GM10266 (cell line): Measurements from ENCODE around the gene CARD11.

Experiments used
- DNase-seq: peaks from one replicate; pipeline ENCODE4 v3.0.0; 2012; ENCODE audit errors: extremely low spot score
- CTCF ChIP-seq: IDR thresholded peaks from 2 replicates; pipeline ENCODE4 v1.5.1; 2012; ENCODE audit warnings: mild to moderate bottlenecking, low read depth; ENCODE audit not compliant: control insufficient read depth, insufficient read depth; ENCODE audit errors: missing control alignments

Gene CARD11

DNA sequence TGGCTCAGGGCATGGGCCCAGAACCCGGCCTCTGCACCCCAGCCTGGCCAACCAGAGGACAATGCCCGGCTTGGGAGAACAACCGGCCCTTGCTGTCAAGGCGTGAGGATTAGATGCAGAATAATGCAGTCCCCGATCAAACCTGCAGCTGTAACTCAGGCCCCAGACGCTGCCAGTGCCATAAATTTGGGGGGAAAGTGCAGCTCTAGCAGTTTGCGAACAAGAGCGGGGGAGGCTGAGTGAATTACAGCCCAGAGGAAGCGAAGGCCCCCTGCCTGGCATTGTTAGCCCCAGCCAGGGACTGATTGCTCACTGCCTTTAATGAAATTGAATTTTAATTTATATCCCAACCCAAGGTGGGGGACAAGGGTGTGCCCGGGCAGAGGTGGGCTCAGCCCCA, 161.6 kb downstream of the CARD11 start:
- DNase-seq, result no peak
- TF ChIP-seq CTCF, result no peak

DNA sequence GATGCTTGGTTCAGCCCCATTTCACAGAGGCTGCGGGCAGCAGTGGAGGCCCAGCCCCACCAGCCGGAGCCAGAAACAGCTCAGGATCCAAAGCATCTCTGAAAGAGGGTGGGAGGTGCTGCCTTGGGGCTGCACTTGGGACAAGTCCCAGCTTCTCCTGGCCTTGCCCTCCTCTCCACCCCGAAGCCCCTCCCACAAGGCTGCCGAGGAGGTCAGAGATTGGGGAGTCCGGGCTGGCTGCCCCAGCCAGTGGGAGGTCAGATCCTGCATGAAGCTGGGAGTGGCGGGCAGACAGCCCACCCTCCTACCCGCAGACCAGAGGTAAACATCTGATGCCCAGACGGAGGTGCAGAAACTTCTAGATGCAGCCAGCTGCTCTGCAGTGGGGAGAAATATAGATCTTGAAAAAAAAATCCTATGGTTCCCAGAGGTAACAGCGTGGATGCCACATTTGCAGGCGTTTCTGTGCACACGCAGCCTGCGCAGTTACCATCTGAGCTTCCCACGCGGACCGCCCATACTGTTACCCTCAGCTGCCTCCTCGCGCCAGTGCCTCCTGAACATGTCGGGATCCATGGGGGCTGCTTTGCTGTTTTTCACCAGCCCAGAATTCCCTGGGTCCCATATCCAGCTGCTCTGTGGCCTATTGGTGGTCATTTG, 162.7 kb downstream of the CARD11 start:
- no peak for TF ChIP-seq CTCF
- DNase-seq, result no peak

DNA sequence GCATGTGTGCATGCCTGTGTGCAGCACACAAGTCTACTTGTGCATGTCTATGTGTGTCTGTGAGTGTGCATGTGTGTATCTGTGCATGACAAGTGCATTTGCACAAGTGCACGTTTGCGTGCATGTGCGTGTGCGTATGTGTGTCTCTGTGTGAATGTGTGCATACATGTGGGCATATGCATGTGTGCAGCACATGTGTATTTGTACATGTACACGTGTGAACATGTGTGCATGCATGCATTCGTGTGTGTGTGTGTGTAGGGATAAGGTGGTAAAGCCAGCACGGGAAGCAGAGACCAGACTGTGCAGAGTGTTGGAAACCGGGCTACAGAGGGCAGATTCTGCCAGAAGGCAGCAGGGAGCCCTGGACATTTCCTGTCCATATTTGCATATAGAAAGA, 163.6 kb downstream of the CARD11 start:
- TF ChIP-seq CTCF, result no peak
- no peak for DNase-seq

DNA sequence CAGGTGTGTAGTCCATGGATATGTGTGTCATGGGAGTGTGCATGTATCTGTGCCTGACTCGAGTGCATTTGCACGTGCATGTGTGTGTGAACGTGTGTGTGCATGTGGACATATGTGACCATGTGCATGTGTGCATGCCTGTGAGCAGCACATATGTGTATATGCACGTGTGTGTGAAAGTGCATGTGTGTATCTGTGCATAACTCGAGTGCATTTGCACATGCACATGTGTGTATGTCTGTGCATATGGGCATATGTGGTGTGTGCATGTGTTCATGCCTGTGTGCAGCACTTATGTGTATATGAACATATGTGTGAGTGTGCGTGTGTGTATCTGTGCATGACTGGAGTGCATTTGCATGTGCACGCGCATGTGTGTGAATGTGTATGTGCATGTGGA, 164.3 kb downstream of the CARD11 start:
- no peak for TF ChIP-seq CTCF
- no peak for DNase-seq

- no peak for DNase-seq
These were observed 165.4 kb downstream of the CARD11 start for GRCh38 chr7:2878306-2878705.

DNA sequence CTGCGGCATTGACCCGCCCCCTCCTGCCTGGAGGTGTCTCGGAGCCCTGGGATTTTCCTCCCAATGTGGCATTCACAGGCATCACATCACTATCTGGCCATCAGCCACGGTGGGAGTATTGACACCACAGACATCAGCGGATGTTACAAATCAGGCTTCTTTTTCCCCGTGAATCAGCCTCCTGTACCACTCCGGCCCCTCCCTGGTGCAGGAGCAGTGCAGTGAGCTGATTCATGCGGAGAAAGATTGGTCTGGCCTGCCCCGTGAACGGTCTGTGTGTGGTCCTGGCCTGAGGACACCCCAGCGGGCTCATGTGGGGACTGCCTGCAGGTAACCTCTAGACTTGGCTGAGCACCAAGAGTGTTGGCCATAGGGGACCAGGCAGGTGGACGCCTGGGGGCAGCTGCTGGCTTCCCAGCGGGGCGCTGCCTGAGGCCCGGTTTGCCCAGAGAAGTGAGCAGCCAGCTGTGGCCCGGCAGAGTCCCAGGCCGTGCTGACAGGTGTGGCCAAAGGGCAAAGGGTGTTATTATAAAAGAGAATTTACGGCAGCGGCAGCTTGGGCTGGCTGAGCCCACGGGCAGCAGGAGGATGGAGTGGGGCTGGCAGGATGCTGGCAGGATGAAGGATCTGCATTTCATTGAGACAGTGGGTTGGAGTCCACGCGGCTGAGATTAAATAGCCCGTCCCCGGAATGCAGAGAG, 167.5 kb downstream of the CARD11 start:
- DNase-seq, result no peak

More at GRCh38 chr7:2878306-2878705, 165.4 kb downstream of the CARD11 start:
- TF ChIP-seq CTCF, result no peak

More for the DNA sequence above, 167.5 kb downstream of the CARD11 start:
- no peak for TF ChIP-seq CTCF
